ENCODE data around the gene SEMA4C. TPM values are rescaled to one million over a fixed set of nuclear protein-coding genes. Genes with fewer than 3 reads are reported as not detected.

Gene SEMA4C
- total RNA-seq, 1 donor from 2014 or later = 58.1 TPM

DNA sequence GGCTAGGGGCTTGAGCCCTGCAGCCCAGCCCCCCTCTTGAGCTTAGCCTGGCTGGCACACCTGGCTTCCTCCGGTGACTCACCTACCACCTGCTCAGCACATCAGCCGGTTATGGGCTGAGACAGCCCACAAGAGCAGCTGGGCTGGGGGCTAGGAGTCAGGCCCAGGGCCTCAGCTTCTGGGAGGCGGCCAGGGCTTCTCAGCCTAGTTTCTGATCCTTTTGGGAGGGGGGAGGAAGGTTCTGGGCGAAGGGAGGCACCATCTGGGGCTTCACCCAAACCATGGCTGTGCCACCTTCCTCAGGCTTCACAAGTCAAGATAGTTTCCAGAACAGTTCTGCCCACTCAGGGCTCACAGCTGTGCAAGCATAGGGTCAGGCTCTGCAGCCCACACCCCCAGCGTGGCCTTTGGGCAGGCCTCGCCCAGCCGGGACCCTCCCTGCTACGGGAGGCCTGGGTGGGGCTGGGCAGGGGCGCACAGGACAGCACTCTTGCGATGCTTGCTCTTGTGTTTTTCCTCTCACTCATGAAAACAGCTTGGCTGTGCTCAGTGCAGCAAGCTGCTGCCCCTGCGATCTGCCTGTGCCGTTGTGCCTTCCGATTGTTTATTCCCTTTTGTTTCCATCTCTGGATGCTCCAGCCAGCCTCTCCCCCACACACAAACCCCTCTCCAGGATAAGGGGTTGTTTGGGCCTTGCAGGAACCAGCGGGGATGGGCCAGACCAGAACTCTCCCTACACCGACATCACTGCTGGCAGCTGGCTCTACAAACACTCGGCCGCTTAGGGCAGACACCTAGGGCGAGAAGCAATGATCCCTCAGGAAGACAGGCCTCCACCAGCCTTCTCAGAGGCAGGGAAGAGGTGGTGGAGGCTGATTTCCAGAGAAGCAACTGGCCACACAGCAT lies 26.1 kb upstream of the SEMA4C start:
- Mint-ChIP-seq H3K4me1 (ENCODE audit: unreplicated experiment) (peaks cover 52% of the 10 kb centered on the region), H3K4me3 (no peak overlapping the region), H3K27ac (no peak overlapping the region), H3K36me3 (no peaks in the 10 kb centered on the region), H3K9me3 (no peaks in the 10 kb centered on the region), H3K27me3 (no peaks in the 10 kb centered on the region)
- DNase-seq (ENCODE audit: extremely low spot score, unreplicated experiment) = no peak
- TF ChIP-seq, protein P1, sequence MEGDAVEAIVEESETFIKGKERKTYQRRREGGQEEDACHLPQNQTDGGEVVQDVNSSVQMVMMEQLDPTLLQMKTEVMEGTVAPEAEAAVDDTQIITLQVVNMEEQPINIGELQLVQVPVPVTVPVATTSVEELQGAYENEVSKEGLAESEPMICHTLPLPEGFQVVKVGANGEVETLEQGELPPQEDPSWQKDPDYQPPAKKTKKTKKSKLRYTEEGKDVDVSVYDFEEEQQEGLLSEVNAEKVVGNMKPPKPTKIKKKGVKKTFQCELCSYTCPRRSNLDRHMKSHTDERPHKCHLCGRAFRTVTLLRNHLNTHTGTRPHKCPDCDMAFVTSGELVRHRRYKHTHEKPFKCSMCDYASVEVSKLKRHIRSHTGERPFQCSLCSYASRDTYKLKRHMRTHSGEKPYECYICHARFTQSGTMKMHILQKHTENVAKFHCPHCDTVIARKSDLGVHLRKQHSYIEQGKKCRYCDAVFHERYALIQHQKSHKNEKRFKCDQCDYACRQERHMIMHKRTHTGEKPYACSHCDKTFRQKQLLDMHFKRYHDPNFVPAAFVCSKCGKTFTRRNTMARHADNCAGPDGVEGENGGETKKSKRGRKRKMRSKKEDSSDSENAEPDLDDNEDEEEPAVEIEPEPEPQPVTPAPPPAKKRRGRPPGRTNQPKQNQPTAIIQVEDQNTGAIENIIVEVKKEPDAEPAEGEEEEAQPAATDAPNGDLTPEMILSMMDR (conservative IDR thresholded peaks at IDR 0.05) = no peak

DNA sequence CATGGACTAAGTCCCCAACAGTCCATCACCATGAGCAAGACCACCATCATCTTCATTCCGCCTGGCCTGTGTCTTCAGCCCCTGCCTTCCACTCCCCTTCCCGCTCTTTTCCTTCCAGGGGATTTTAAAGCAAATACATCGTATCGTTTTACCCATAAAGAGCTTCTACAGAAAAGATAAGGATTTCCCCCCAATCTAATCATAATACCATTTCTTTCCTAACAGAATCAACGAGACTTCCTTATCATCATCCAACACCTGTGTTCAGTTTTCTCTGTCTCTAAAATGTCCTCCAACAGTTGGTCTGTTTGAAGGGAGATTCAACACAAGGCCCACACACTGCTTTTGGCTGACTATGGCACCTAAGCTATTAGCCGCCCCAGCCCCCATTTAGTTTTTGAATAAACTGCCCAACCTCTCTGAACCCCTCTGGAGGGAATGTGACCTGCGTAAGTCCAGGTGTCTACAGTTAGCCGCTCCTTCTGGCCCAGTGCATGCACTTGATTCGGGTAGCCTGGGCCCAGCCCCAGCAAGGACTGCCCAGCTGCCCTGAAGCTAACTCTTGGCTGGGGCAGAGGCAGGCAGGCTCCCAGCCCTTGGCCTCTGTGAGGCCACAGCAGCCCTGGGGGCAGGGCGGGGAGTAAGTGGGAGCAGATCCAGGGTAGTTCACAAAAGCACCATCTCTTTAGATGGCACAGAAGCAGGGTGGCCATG lies 25.3 kb upstream of the SEMA4C start:
- H3K27ac Mint-ChIP-seq = peak overlapping the region; percentile 10
- H3K9me3 Mint-ChIP-seq = no peaks in the 10 kb centered on the region
- H3K4me3 Mint-ChIP-seq = no peak overlapping the region

DNA sequence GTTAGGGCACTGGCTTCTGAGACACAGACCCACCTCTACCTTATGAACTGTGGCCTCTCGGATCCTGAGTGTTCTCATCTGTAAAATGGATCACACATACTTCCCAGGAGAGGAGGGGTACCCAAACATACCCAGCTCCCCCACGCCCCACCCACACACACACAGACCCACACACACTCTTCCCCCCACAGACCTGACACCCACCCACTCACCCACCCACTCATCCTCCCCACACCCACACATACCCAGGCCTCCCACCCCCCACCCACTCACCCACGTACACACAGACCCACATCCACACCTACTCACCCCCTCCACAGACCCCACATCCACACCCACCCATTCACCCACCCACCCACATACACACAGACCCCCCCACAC lies 24.3 kb upstream of the SEMA4C start:
- DNase-seq (ENCODE audit: extremely low spot score, unreplicated experiment) = no peak
- Mint-ChIP-seq H3K4me1 (ENCODE audit: unreplicated experiment) (peaks cover 52% of the 10 kb centered on the region), H3K4me3 (no peak overlapping the region), H3K27ac (no peak overlapping the region), H3K9me3 (no peaks in the 10 kb centered on the region), H3K27me3 (no peaks in the 10 kb centered on the region), H3K36me3 (no peaks in the 10 kb centered on the region)
- TF ChIP-seq, protein P1 (conservative IDR thresholded peaks at IDR 0.05) = no peak

More for the DNA sequence above, 25.3 kb upstream of the SEMA4C start:
- DNase-seq (ENCODE audit: extremely low spot score, unreplicated experiment) = no peak
- H3K36me3 Mint-ChIP-seq = no peaks in the 10 kb centered on the region
- H3K27me3 Mint-ChIP-seq = no peaks in the 10 kb centered on the region
- TF ChIP-seq, protein P1 (conservative IDR thresholded peaks at IDR 0.05) = no peak
- H3K4me1 Mint-ChIP-seq (ENCODE audit: unreplicated experiment) = peaks cover 58% of the 10 kb centered on the region

DNA sequence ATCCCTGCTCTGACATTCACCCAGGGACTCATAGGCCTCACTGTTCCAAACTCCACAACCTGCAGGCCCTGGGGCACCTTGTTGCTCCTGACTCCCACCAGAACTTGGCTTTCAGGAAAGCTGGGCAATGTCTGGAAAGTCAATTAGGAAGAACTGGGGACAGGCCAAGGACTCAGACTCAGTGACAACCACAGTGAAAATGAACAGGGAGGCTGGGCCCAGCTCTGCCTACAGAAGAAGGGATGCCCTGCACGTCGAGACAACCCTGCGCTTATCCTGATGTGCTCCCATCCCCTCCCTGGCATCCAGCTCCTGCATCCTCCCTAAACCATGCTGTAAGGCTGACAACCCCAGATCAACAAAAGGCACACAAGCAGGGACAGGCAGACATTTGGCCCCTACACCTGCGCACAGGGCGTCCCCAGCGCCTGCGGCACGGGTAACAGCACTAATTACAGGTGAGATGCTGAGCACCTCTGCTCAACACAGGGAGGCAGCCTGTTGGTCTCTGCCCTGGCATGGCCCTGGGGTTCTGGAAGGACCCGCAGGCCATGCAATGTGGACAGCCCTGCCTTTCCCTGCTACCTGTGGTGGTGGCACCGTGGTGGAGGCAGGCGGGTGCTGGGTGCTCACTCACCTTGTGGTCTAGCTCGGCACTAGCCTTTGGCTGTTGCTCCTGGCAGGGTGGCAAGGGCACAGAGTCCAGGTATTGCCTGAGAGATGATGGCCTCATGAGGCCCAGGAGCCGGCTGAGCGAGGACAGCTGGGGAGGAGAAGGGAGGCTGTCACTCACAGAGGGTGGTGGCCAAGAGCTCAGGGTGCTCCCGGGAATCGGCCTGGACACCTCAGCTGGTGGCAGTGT lies 23.6 kb upstream of the SEMA4C start:
- H3K9me3 Mint-ChIP-seq = no peaks in the 10 kb centered on the region

More for the DNA sequence above, 23.6 kb upstream of the SEMA4C start:
- DNase-seq (ENCODE audit: extremely low spot score, unreplicated experiment) = no peak
- H3K4me3 Mint-ChIP-seq = no peak overlapping the region
- TF ChIP-seq, protein P1 (conservative IDR thresholded peaks at IDR 0.05) = no peak
- peaks cover 53% of the 10 kb centered on the region for H3K4me1 Mint-ChIP-seq (ENCODE audit: unreplicated experiment)
- no peaks in the 10 kb centered on the region for H3K36me3 Mint-ChIP-seq
- H3K27me3 Mint-ChIP-seq = no peaks in the 10 kb centered on the region
- H3K27ac Mint-ChIP-seq = no peak overlapping the region

All from type B pancreatic cell (in vitro differentiated cells).